CD4-positive, alpha-beta T cell (primary cell): Measurements from ENCODE around the gene SF3B2. TPM values are rescaled to one million over a fixed set of nuclear protein-coding genes. Genes with fewer than 3 reads are reported as not detected.
A peak's percentile ranks its signal among the peaks of the same experiment; 100 is the strongest.

Source experiments
- ATAC-seq: fragments of 200-7000 bp; cut with Tn5 transposase; one replicate; pipeline ENCODE4 v1.10.0; 2022; ENCODE audit warnings: mild to moderate bottlenecking; ENCODE audit not compliant: poor library complexity
- CTCF ChIA-PET: fragments of 350-600 bp; sonication (Branson Sonifier 250); formaldehyde crosslinking; loops from one replicate; lab custom pipeline; 2021; ENCODE audit warnings: antibody characterized with exemption, inconsistent platforms; lab: Charles Lee
- POLR2A ChIA-PET: fragments of 350-600 bp; sonication (Branson Sonifier 250); formaldehyde crosslinking; loops from one replicate; lab custom pipeline; 2021; ENCODE audit warnings: antibody characterized with exemption, inconsistent platforms; lab: Charles Lee
- DNase-seq, 14 experiments: peaks; one replicate each; pipeline ENCODE4 v3.0.0-alpha.2; 2013 to 2020; ENCODE audit warnings: mixed read lengths in 2 of 14
- H3K27ac ChIP-seq, 2 donors: one replicate each; pipeline versions ENCODE4 v1.5.1 to v1.7.0; 2013; ENCODE audit warnings: low read length in 2 of 2, low read depth in 1 of 2, mild to moderate bottlenecking in 1 of 2
- H3K27me3 ChIP-seq, 2 experiments: 1 replicate in 1 of 2; 2 replicates in 1 of 2; pipeline versions ENCODE4 v1.6.1 to v1.7.0; 2013; ENCODE audit warnings: low read length in 2 of 2, control low read depth in 1 of 2, mild to moderate bottlenecking in 1 of 2, moderate library complexity in 1 of 2; ENCODE audit not compliant: insufficient read depth in 2 of 2, control insufficient read depth in 1 of 2
- H3K36me3 ChIP-seq: one replicate; pipeline ENCODE4 v1.6.1; 2013; ENCODE audit warnings: low read length, control low read depth; ENCODE audit not compliant: insufficient read depth
- H3K4me1 ChIP-seq: one replicate; pipeline ENCODE4 v1.6.1; 2013; ENCODE audit warnings: low read length, control low read depth; ENCODE audit not compliant: insufficient read depth
- H3K4me3 ChIP-seq: one replicate; pipeline ENCODE4 v1.5.1; 2013; ENCODE audit warnings: mild to moderate bottlenecking, low read length, moderate library complexity
- H3K9me3 ChIP-seq, 2 experiments: 1 replicate in 1 of 2; 2 replicates in 1 of 2; pipeline versions ENCODE4 v1.6.1 to v1.7.0; 2013; ENCODE audit warnings: low read length in 2 of 2, mild to moderate bottlenecking in 2 of 2, control low read depth in 1 of 2, moderate library complexity in 1 of 2; ENCODE audit not compliant: control insufficient read depth in 1 of 2, insufficient read depth in 1 of 2
- H3K27ac Mint-ChIP-seq: one replicate; pipeline ENCODE4 v1.8.0; 2020; ENCODE audit warnings: mixed read lengths
- H3K27me3 Mint-ChIP-seq: one replicate; pipeline ENCODE4 v1.8.0; 2021; ENCODE audit warnings: mixed read lengths
- H3K36me3 Mint-ChIP-seq: one replicate; pipeline ENCODE4 v1.8.0; 2021; ENCODE audit warnings: low read depth, mixed read lengths
- H3K4me1 Mint-ChIP-seq: one replicate; pipeline ENCODE4 v1.8.0; 2021; ENCODE audit warnings: low read depth, mixed read lengths
- H3K4me3 Mint-ChIP-seq: one replicate; pipeline ENCODE4 v1.8.0; 2020; ENCODE audit warnings: mild to moderate bottlenecking, mixed read lengths
- H3K9me3 Mint-ChIP-seq: one replicate; pipeline ENCODE4 v1.8.0; 2020; ENCODE audit warnings: mixed read lengths
- intact Hi-C, 2 experiments: fragments of 100-400 bp; cut with DNase I in 1 of 2; cut with micrococcal nuclease in 1 of 2; formaldehyde crosslinking; loops; one replicate each; pipeline versions ENCODE4 v1.15.1 to v1.9.0; 2023 to 2025; cut with DNase I, micrococcal nuclease
- total RNA-seq, 174 experiments: library from RNA in 2 of 174; stranded (reverse) in 2 of 174; gene quantifications; one replicate each; pipeline ENCODE4 v1.2.3 and lab custom pipeline; 2021 to 2026
- TF ChIP-seq, protein P1 (sequence below): fragments of 200-600 bp; IDR thresholded peaks from one replicate; pipeline ENCODE4 v1.8.0; 2022; ENCODE audit warnings: antibody characterized with exemption, mild to moderate bottlenecking

Gene SF3B2
- total RNA-seq, 2 experiments from 2014 or later = 182 to 196 TPM

DNA sequence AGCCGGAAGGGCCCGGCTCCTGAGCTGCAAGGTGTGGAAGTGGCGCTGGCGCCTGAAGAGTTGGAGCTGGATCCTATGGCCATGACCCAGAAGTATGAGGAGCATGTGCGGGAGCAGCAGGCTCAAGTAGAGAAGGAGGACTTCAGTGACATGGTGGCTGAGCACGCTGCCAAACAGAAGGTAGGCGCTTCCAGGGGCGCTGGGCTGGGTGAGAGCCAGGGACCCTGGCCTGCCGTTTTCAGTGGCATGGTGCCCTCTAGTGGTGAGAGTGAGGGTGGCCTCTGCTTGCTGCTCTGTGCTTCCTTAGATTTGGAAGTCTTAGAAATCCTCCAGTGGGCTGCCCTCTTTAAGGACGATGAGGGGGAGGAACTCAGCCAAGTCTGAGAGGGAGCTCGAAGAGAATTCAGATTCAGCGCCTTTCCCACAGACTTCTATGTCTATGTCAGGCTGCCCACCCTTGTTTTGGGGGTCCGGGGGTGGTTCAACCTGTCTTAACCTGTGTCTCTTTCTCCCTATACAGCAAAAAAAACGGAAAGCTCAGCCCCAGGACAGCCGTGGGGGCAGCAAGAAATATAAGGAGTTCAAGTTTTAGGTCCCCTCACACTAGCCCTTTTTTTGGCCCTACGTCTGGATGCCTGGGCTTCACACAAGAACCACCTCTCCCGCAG lies 16.1 kb downstream of the SF3B2 start:
- Histone ChIP-seq H3K4me1 (peaks cover 32% of the 10 kb centered on the region), H3K4me3 (no peak overlapping the region), H3K27ac (peak overlapping the region; percentile 81 to 85), H3K9me3 (peaks cover 0 to 3% of the 10 kb centered on the region in 2 experiments), H3K36me3 (peaks cover 67% of the 10 kb centered on the region), H3K27me3 (no peaks in the 10 kb centered on the region)
- peak; percentile 27 for ATAC-seq
- no peaks in the 10 kb centered on the region for H3K27me3 Mint-ChIP-seq
- H3K27ac Mint-ChIP-seq = peak overlapping the region; percentile 94
- TF ChIP-seq, protein P1, sequence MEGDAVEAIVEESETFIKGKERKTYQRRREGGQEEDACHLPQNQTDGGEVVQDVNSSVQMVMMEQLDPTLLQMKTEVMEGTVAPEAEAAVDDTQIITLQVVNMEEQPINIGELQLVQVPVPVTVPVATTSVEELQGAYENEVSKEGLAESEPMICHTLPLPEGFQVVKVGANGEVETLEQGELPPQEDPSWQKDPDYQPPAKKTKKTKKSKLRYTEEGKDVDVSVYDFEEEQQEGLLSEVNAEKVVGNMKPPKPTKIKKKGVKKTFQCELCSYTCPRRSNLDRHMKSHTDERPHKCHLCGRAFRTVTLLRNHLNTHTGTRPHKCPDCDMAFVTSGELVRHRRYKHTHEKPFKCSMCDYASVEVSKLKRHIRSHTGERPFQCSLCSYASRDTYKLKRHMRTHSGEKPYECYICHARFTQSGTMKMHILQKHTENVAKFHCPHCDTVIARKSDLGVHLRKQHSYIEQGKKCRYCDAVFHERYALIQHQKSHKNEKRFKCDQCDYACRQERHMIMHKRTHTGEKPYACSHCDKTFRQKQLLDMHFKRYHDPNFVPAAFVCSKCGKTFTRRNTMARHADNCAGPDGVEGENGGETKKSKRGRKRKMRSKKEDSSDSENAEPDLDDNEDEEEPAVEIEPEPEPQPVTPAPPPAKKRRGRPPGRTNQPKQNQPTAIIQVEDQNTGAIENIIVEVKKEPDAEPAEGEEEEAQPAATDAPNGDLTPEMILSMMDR = peak; percentile 87
- intact Hi-C loops = loop anchor here (1.0 to 5.0 kb wide), 5 partner anchors 15 to 65 kb away; partner anchors contain the start of gene SF3B2 (in 1 of the 2)
- CTCF ChIA-PET = interaction anchor here (0.7 to 4.0 kb wide), 24 partner anchors 9 to 180 kb away, joined by 3 to 29 read pairs (median 4); partner anchors contain the start of genes FIBP and SF3B2
- peak; percentile 66 to 88 (median 74) for DNase-seq
- H3K9me3 Mint-ChIP-seq = no peaks in the 10 kb centered on the region
- H3K4me1 Mint-ChIP-seq = peaks cover 69% of the 10 kb centered on the region
- POLR2A ChIA-PET = interaction anchor here (0.6 to 7.0 kb wide), 13 partner anchors 9 to 644 kb away, joined by 3 to 135 read pairs (median 9); partner anchors contain the start of gene SF3B2
- peak overlapping the region; percentile 94 for H3K4me3 Mint-ChIP-seq
- H3K36me3 Mint-ChIP-seq = peaks cover 87% of the 10 kb centered on the region

DNA sequence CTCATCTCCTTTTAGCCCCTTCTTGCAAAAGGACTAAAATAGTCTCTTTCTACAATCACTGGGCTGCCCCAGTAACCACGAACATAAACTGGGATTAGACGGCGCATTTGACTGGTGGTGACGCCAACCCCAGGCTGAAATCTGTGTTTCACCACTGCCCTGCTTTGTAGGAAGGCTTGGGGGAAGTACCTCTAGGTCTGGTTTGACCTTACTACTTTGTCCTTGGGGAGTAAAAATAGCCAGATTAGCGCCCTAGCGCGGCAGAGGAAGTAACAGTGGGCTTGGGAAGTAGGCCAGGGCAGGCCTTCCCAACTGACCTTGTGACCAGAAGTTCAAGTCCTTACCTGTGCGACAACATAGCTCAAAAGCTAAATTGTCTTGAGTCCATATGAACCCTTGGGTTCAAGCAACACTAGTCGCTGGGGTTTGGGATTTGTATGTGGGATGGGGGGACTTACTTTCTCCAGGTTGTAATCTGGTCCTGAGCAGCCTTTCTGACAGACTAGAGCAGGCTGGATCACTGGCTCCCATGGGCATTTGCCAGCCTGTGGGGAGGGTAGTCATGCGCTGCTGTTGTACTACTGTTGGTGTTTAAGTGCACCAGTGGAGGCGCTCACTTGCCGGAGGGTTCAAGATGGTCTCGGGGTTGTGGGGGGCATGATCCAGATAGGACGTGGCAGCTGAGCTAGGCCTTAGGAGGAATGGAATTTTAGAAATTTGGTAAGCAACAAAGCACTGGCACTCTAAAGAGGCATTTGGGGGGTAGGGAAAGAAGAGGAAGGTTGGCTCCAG lies 17.0 kb downstream of the SF3B2 start:
- ChIA-PET POLR2A (interaction anchor here (0.6 to 7.0 kb wide), 12 partner anchors 12 to 645 kb away, joined by 3 to 135 read pairs (median 10); partner anchors contain the start of gene SF3B2), CTCF (interaction anchor here (0.6 to 4.0 kb wide), 25 partner anchors 10 to 180 kb away, joined by 3 to 29 read pairs (median 4); partner anchors contain the start of gene FIBP)
- Mint-ChIP-seq H3K27ac (peak overlapping the region; percentile 94), H3K4me1 (peaks cover 69% of the 10 kb centered on the region), H3K27me3 (no peaks in the 10 kb centered on the region), H3K4me3 (peak overlapping the region; percentile 94), H3K9me3 (no peaks in the 10 kb centered on the region), H3K36me3 (peaks cover 87% of the 10 kb centered on the region)
- Histone ChIP-seq H3K27me3 (no peaks in the 10 kb centered on the region), H3K9me3 (peaks cover 0 to 3% of the 10 kb centered on the region in 2 experiments), H3K27ac (peak overlapping the region; percentile 81 to 85), H3K4me1 (peaks cover 38% of the 10 kb centered on the region), H3K36me3 (peaks cover 59% of the 10 kb centered on the region), H3K4me3 (peak overlapping the region; percentile 45)
- intact Hi-C loops = loop anchor here (1.0 to 5.0 kb wide), 6 partner anchors 16 to 65 kb away; partner anchors contain the start of gene SF3B2 (in 1 of the 2)
- DNase-seq (peak in 9 of 14 experiments; percentile 27 to 72 (median 45)), ATAC-seq (peak; percentile 13)
- TF ChIP-seq, protein P1 = no peak
